Keratinocyte (primary cell): ENCODE results near the gene POMT2. TPM values are rescaled to one million over a fixed set of nuclear protein-coding genes. Genes with fewer than 3 reads are reported as not detected.

Experiments
- DNase-seq: peaks from one replicate; pipeline ENCODE4 v3.0.0-alpha.2; 2011; ENCODE audit warnings: low read depth, missing footprints, low spot score
- FAIRE-seq: peaks from 2 replicates; lab custom pipeline; 2011; peaks lifted over from hg19 to GRCh38; lab: Jason Lieb, UNC
- H2AFZ ChIP-seq: 2 replicates; pipeline ENCODE4 v1.6.0; 2012; ENCODE audit warnings: low read length, control low read depth, inconsistent platforms; ENCODE audit not compliant: control insufficient read depth
- H3K27ac ChIP-seq: 2 replicates; pipeline ENCODE4 v1.5.1; 2011; ENCODE audit warnings: low read length; ENCODE audit not compliant: control insufficient read depth, insufficient read depth
- H3K27me3 ChIP-seq: 3 replicates; pipeline ENCODE4 v1.6.0; 2011; ENCODE audit warnings: low read length; ENCODE audit not compliant: control insufficient read depth, insufficient read depth; ENCODE audit errors: extremely low read depth
- H3K36me3 ChIP-seq, 2 experiments: 2 replicates in 1 of 2; 3 replicates in 1 of 2; pipeline ENCODE4 v1.5.1; 2011; ENCODE audit warnings: low read length in 2 of 2, mild to moderate bottlenecking in 1 of 2; ENCODE audit not compliant: control insufficient read depth in 2 of 2, insufficient read depth in 2 of 2; ENCODE audit errors: extremely low read depth in 1 of 2
- H3K4me1 ChIP-seq: 3 replicates; pipeline ENCODE4 v1.5.1; 2011; ENCODE audit warnings: low read length; ENCODE audit not compliant: control insufficient read depth, insufficient read depth; ENCODE audit errors: extremely low read depth
- H3K4me2 ChIP-seq: 3 replicates; pipeline ENCODE4 v1.6.0; 2011; ENCODE audit warnings: low read depth, low read length; ENCODE audit not compliant: control insufficient read depth, insufficient read depth; ENCODE audit errors: extremely low read depth
- H3K4me3 ChIP-seq, 3 experiments: fragments of 200-600 bp in 1 of 3; sonication (generic) in 1 of 3; 2 replicates in 2 of 3; 3 replicates in 1 of 3; pipeline ENCODE4 v1.5.1; 2011 to 2016; ENCODE audit warnings: low read length in 3 of 3, mild to moderate bottlenecking in 3 of 3, control low read depth in 2 of 3, inconsistent platforms in 1 of 3, low read depth in 1 of 3, mixed read lengths in 1 of 3, mixed run types in 1 of 3, moderate library complexity in 1 of 3; ENCODE audit not compliant: control insufficient read depth in 2 of 3, insufficient read depth in 2 of 3; ENCODE audit errors: extremely low read depth in 1 of 3
- H3K79me2 ChIP-seq: 2 replicates; pipeline ENCODE4 v1.6.0; 2012; ENCODE audit warnings: low read length; ENCODE audit not compliant: control insufficient read depth, insufficient read depth
- H3K9ac ChIP-seq: 3 replicates; pipeline ENCODE4 v1.6.0; 2011; ENCODE audit warnings: low read length; ENCODE audit not compliant: control insufficient read depth, insufficient read depth; ENCODE audit errors: extremely low read depth
- H3K9me1 ChIP-seq: 3 replicates; pipeline ENCODE4 v1.6.0; 2011; ENCODE audit warnings: low read length; ENCODE audit not compliant: control insufficient read depth, insufficient read depth; ENCODE audit errors: extremely low read depth
- H3K9me3 ChIP-seq: 2 replicates; pipeline ENCODE4 v1.5.1; 2012; ENCODE audit warnings: low read depth, low read length; ENCODE audit not compliant: control insufficient read depth
- H4K20me1 ChIP-seq: 3 replicates; pipeline ENCODE4 v1.6.0; 2011; ENCODE audit warnings: low read length; ENCODE audit not compliant: control insufficient read depth, insufficient read depth; ENCODE audit errors: extremely low read depth
- CTCF ChIP-seq, 3 experiments: IDR thresholded peaks in 1 of 3; conservative IDR thresholded peaks in 1 of 3; optimal IDR thresholded peaks in 1 of 3; 2 replicates in 2 of 3; 3 replicates in 1 of 3; pipeline versions ENCODE3 to v1.5.1; 2011; ENCODE audit warnings: low read length in 3 of 3, mild to moderate bottlenecking in 3 of 3, moderate library complexity in 2 of 3, control low read depth in 1 of 3, inconsistent platforms in 1 of 3; ENCODE audit not compliant: insufficient read depth in 2 of 3; ENCODE audit errors: extremely low read depth in 1 of 3
- EZH2 ChIP-seq: IDR thresholded peaks from one replicate; pipeline ENCODE4 v1.6.1; 2012; ENCODE audit warnings: inconsistent platforms, mild to moderate bottlenecking, low read length, moderate library complexity
- dilution Hi-C: fragments of 300-500 bp; cut with MboI; formaldehyde crosslinking; loops from one replicate; pipeline ENCODE4 v1.7.0; 2020; ENCODE audit warnings: low sequenced_read_pairs; ENCODE audit not compliant: extremely low pct_ligation_motif_present
- polyA plus RNA-seq, 5 experiments: library from polyadenylated mRNA; depleted of rRNA in 3 of 5; stranded (reverse) in 3 of 5; stranded (forward) in 1 of 5; unstranded in 1 of 5; fragments of >200 nt; gene quantifications; 1 replicate in 1 of 5; 2 replicates in 3 of 5; 3 replicates in 1 of 5; pipeline versions ENCODE4 v1.2.1 to v1.2.3, GENCODE V29; 2011 to 2012; ENCODE audit warnings: missing spikeins in 2 of 5, low read depth in 1 of 5, low replicate concordance in 1 of 5

POMT2 gene
- polyA plus RNA-seq, 1 donor (not counting 4 experiments of a cell fraction or from before 2014, with no cell fraction given): 21.1 TPM

- Histone ChIP-seq H3K4me2 (no peak overlapping the region), H3K4me1 (peaks cover 8% of the 10 kb centered on the region), H3K9ac (no peak overlapping the region), H3K79me2 (peaks cover under 1% of the 10 kb centered on the region), H3K27me3 (no peaks in the 10 kb centered on the region), H2AFZ (no peak overlapping the region), H3K4me3 (no peak overlapping the region), H3K9me3 (no peaks in the 10 kb centered on the region), H3K36me3 (no peaks in the 10 kb centered on the region), H3K27ac (no peak overlapping the region), H3K9me1 (no peaks in the 10 kb centered on the region), H4K20me1 (no peaks in the 10 kb centered on the region)
- FAIRE-seq (no peak), DNase-seq (no peak)
- TF ChIP-seq EZH2: no peak
- TF ChIP-seq CTCF (optimal IDR thresholded peaks at IDR 0.05 in 1 of 3, IDR thresholded peaks at IDR 0.05 in 1 of 3, conservative IDR thresholded peaks at IDR 0.05 in 1 of 3; ENCODE audit: extremely low read depth in 1 of 3, insufficient read depth in 2 of 3, low read length in 3 of 3): no peak
- dilution Hi-C loops: no loop called here
Measured at GRCh38 chr14:77324816-77325745, 4.4 kb upstream of the POMT2 start.

- H3K27ac ChIP-seq: no peak overlapping the region
- no peak overlapping the region for H3K4me3 ChIP-seq
- H3K79me2 ChIP-seq: peaks cover 8% of the 10 kb centered on the region
- no peak overlapping the region for H3K9ac ChIP-seq
- no peaks in the 10 kb centered on the region for H3K27me3 ChIP-seq
- no peaks in the 10 kb centered on the region for H3K36me3 ChIP-seq
- no peak for DNase-seq
- no peak overlapping the region for H3K4me2 ChIP-seq
- FAIRE-seq: no peak
- peaks cover 16% of the 10 kb centered on the region for H3K4me1 ChIP-seq
- H3K9me1 ChIP-seq: no peaks in the 10 kb centered on the region
- TF ChIP-seq EZH2 (no peak), CTCF (optimal IDR thresholded peaks at IDR 0.05 in 1 of 3, IDR thresholded peaks at IDR 0.05 in 1 of 3, conservative IDR thresholded peaks at IDR 0.05 in 1 of 3; ENCODE audit: extremely low read depth in 1 of 3, insufficient read depth in 2 of 3, low read length in 3 of 3) (no peak)
- no peaks in the 10 kb centered on the region for H3K9me3 ChIP-seq
- no peak overlapping the region for H2AFZ ChIP-seq
- H4K20me1 ChIP-seq: no peaks in the 10 kb centered on the region
- dilution Hi-C loops: no loop called here
Measured at GRCh38 chr14:77324289-77324688, 3.6 kb upstream of the POMT2 start.
